ENCODE data around the gene TMEM132D.

Gene TMEM132D

GRCh38 chr12:129723260-129723659 lies 180.6 kb downstream of the TMEM132D start:
- DNase-seq (ENCODE audit: low read depth), result no peak

GRCh38 chr12:129720618-129721017 lies 183.2 kb downstream of the TMEM132D start:
- DNase-seq (ENCODE audit: low read depth), result no peak

DNA sequence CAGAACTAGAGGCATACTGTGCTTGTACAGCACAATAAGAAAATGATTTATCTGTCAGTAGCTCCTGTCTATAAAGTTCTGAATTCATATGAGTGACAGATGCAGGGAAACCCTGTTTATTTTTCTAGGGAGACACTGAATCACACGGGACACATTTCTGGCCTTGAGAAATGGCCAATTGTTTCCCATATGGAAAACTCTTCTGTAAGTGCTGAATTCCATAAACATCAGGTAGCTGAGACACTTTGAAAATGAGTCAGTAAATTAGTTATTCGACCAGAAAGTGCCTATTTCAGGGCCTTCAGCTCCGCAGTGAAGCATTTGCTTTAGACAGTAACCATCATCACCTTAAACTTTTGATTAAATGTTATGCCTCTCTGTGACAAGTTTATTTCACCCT lies 184.4 kb downstream of the TMEM132D start:
- no peak for DNase-seq (ENCODE audit: low read depth)

DNA sequence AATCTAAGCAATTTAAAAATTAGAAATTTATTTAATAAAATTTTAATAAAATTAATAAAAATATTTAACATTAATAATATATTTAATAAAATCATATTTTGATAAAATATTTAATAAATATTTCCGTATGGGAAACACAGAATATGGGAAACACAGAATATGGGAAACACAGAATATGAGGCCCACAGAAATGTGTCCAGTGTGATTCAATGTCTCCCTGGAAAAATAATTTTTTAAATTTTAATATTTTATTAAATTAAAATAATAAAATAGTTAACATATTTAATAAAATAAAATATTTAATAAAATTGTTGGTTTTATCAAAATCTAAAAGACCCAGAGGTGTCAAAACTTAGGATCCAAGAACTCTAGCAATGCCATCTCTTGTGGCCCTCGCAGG lies 186.4 kb downstream of the TMEM132D start:
- DNase-seq (ENCODE audit: low read depth), result no peak

DNA sequence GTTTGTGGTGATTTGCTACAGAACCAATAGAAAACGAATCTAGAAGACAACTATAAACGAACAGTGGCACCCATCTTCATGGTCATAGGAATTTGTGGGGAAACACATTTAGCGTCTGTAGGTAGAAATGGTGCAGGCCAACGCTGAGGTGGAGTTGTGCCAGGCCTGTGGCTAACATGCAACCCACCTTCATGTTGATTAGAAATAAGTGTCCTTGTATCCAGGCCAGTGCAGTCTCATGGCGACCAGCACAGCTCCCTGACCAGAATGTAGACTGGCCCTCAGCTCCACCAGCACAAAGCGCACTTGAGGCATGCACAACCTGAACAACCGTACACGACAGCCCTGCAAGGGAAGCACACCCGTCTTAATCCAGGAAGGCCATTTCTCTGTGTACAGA lies 187.0 kb downstream of the TMEM132D start:
- DNase-seq (ENCODE audit: low read depth), result no peak

GRCh38 chr12:129706716-129707115 lies 197.1 kb downstream of the TMEM132D start:
- no peak for DNase-seq (ENCODE audit: low read depth)

DNA sequence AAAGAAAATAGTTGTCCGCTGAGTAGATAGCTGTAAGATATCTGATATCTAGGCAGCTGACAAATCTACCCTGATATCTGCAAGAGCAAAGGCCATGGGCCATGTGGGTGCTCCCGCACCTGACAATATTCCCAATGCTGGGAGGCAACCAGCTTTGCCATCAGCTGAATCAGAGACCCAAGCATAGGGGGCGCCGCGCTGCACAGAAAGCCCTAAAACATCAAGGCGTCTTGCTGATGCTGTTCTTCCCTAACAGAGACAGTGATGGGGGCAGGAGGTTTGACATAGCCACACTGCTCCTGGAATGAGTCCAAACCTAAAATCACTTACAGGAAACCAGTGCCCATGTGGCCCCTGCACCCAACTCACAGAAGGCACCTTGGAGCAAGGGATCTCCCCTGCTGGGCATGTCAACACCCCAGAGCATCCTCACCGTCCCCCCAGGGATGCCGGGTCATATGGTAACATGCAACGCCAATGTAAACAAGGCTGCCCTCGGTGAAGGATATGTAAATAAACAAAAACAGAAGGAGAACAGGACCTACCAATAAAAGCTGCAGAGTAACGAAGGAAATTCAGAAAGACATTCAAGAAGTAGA lies 199.5 kb downstream of the TMEM132D start:
- DNase-seq (ENCODE audit: low read depth), result no peak

GRCh38 chr12:129701631-129702101 lies 202.2 kb downstream of the TMEM132D start:
- DNase-seq (ENCODE audit: low read depth), result no peak

GRCh38 chr12:129700036-129700435 lies 203.8 kb downstream of the TMEM132D start:
- no peak for DNase-seq (ENCODE audit: low read depth)

GRCh38 chr12:129696926-129697325 lies 206.9 kb downstream of the TMEM132D start:
- DNase-seq (ENCODE audit: low read depth), result no peak

- no peak for DNase-seq (ENCODE audit: low read depth)
Measured at GRCh38 chr12:129696405-129696804, 207.4 kb downstream of the TMEM132D start.

GRCh38 chr12:129693731-129694130 lies 210.1 kb downstream of the TMEM132D start:
- DNase-seq (ENCODE audit: low read depth), result no peak

DNA sequence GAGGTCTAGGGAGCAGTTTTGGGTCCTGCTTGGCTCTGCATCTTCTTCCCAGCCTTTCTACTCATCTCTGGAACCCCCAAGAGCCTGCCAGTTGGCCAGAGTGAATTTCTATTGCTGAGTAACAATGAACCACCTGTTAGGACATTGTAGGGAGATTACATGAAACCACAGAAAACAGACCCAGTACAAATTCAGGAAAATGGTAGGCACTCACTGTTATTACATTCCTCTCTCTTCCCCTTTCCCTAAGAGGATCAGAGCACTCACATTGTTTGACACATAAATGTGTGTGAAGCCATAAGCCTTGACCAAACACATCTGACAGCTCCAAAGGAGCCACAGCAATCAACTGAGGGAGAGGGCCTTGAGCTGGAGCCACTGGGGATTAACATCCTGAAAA lies 216.1 kb downstream of the TMEM132D start:
- no peak for DNase-seq (ENCODE audit: low read depth)

GRCh38 chr12:129681830-129682229 lies 222.0 kb downstream of the TMEM132D start:
- no peak for DNase-seq (ENCODE audit: low read depth)

GRCh38 chr12:129681151-129681550 lies 222.7 kb downstream of the TMEM132D start:
- no peak for DNase-seq (ENCODE audit: low read depth)

GRCh38 chr12:129676411-129676810 lies 227.4 kb downstream of the TMEM132D start:
- no peak for DNase-seq (ENCODE audit: low read depth)

DNA sequence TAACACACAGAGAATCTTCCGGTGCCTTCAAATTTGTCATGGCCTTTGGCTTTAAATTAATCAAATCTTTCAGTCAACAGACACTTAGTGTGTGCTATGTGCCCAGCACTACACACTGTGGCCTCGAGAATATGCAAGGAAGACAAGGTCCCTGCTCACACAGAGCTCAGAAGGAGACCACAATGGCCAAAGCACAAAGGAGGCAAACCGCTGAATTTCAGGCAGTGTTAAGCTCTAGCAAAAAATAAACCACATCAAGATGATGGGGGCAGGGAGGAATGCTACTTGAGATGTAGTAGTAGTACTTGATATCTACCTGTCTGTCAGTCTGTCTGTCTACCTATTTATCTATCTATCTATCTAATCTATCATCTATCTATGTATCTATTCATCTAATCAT lies 227.9 kb downstream of the TMEM132D start:
- no peak for DNase-seq (ENCODE audit: low read depth)

GRCh38 chr12:129675496-129675895 lies 228.3 kb downstream of the TMEM132D start:
- no peak for DNase-seq (ENCODE audit: low read depth)

- DNase-seq (ENCODE audit: low read depth), result no peak
Measured at GRCh38 chr12:129673806-129674205, 230.0 kb downstream of the TMEM132D start.

DNA sequence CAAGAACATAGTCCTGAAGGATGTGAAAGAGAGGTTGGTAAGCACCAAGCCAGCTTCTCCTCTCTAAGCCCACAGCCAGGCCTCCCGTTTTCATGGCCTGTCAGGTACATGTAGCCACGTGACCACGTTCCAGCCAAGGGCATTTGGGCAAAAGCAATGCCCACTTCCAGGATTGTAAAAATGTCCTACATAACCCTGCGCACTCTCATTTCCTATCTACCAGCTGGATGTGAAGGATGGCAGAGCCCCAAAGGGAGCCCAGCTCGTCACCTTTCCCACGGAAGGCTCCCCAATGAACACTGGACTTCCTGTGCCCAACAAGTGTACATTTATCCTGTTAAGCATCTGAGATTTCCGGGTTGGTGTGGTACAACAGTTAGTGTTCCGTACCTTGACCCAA lies 231.7 kb downstream of the TMEM132D start:
- no peak for DNase-seq (ENCODE audit: low read depth)

DNA sequence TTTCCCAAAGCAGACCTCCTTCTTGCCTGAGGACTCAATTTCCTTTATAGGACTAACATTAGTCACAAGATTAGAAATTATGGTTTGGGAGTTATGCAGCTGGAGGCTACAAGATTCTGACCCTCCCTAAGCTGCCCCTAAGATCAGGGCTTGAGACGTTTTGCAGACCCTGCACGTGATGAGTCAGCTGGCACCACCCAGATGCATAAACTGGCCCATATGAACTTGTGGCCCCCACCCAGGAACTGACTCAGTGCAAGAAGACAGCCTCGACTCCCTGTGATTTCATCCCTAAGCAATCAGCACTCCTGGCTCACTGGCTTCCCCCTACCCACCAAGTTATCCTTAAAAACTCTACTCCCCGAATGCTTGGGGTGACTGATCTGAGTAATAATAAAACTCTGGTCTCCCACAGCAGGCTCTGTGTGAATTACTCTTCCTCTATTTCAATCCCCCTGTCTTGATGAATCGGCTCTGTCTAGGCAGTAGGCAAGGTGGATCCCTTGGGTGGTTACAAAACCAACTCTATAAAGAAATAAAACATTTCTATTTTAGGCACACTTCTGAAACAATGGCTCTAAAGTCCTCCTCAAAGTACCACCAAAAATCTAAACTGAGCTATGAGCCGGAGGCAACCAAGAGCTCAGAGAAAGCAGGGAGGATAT lies 233.4 kb downstream of the TMEM132D start:
- DNase-seq (ENCODE audit: low read depth), result no peak

DNA sequence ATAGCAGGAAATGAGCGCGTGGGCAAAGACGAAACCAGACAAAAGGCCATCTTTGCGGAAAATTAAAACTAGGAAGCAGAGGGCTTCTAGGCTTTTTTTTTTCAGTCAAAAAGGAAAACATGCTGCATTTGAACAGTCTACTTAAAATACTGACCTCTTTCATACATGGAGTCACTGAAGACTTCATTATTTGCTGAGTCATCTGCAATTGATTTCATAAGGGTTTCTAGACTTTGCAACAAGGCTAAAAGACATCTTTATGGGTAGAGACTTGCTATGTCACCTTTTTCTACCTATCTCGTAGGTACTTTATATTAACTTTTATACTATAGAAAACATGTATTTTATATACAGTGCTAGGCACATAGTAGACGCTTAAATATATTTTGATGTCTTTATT lies 238.4 kb downstream of the TMEM132D start:
- no peak for DNase-seq (ENCODE audit: low read depth)

DNA sequence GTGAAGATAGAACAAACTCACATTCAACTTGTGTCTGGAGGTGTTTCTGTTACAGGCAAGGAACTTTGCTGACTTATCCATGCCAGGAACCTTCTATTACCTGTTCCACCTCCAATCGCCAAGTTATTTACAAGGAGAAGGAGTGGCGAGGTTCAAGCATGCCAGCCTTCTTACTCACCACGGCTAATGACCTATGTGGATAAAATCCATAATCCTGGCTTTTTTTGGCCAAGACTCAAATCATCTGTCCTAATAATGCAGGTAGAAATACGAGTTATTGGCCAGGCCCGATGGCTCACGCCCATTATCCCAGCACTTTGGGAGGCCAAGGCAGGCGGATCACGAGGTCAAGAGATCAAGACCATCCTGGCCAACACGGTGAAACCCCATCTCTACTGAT lies 241.6 kb downstream of the TMEM132D start:
- DNase-seq (ENCODE audit: low read depth), result no peak

DNA sequence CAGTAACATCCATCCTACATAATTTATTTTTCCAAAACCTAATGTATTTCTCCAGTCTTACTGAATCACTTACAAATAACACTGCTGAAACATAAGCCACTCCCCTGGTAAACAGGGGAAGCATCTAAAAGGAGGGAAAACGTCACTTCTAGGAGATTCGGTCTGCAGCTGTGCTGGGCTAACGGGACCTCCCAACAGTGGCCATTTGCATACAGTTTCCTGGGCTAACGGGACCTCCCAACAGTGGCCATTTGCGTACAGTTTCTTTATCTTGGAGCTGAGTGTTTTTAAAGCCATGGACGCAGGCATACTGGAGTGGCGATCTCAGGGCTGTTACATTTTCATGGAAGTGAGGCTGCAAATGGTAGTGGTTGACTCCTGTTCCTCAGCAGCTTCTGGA lies 242.9 kb downstream of the TMEM132D start:
- DNase-seq (ENCODE audit: low read depth), result no peak
